ENCODE data around the gene SUSD6.
"Not testable (repeated sequence)": the region's sequence is repeated elsewhere in the genome, so short reads cannot be mapped to it uniquely, and the experiment has no call there.

Gene SUSD6

DNA sequence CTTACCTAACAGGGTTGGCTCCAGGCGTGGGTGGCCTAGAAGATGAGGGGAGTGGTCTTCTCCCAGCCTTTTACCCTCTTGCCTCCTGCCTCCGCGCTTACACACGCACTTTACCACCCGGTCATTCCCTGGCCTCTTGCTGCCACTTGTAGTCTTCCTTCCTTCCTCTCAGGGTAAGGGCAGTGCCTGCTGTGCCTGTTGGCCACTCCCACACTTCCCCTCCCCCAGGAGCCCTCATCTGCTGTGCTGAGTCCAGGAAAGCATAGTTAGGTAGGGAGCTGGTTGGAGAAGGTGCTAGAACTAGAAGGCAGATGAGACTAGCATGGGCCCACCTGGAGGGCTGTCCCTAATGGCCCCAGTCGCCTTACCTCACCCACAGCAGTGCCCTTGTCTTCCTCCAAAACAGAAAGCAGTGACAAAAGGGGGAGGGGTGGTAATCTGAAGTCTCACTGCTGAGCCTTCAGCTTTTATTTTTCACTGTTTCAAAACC, 101.2 kb downstream of the SUSD6 start:
- Mint-ChIP-seq H3K36me3 (ENCODE audit: low read depth) (peaks cover 22% of the 10 kb centered on the region), H3K4me1 (peaks cover 77% of the 10 kb centered on the region), H3K4me3 (peak overlapping the region; percentile 29 to 47 (median 40)), H3K27me3 (ENCODE audit: low read depth) (no peaks in the 10 kb centered on the region), H3K27ac (peak overlapping the region; percentile 89 to 97 (median 95)), H3K9me3 (no peaks in the 10 kb centered on the region)
- TF ChIP-seq, protein P1, sequence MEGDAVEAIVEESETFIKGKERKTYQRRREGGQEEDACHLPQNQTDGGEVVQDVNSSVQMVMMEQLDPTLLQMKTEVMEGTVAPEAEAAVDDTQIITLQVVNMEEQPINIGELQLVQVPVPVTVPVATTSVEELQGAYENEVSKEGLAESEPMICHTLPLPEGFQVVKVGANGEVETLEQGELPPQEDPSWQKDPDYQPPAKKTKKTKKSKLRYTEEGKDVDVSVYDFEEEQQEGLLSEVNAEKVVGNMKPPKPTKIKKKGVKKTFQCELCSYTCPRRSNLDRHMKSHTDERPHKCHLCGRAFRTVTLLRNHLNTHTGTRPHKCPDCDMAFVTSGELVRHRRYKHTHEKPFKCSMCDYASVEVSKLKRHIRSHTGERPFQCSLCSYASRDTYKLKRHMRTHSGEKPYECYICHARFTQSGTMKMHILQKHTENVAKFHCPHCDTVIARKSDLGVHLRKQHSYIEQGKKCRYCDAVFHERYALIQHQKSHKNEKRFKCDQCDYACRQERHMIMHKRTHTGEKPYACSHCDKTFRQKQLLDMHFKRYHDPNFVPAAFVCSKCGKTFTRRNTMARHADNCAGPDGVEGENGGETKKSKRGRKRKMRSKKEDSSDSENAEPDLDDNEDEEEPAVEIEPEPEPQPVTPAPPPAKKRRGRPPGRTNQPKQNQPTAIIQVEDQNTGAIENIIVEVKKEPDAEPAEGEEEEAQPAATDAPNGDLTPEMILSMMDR (IDR thresholded peaks at IDR 0.05; ENCODE audit: unreplicated experiment in 3 of 3), result no peak

DNA sequence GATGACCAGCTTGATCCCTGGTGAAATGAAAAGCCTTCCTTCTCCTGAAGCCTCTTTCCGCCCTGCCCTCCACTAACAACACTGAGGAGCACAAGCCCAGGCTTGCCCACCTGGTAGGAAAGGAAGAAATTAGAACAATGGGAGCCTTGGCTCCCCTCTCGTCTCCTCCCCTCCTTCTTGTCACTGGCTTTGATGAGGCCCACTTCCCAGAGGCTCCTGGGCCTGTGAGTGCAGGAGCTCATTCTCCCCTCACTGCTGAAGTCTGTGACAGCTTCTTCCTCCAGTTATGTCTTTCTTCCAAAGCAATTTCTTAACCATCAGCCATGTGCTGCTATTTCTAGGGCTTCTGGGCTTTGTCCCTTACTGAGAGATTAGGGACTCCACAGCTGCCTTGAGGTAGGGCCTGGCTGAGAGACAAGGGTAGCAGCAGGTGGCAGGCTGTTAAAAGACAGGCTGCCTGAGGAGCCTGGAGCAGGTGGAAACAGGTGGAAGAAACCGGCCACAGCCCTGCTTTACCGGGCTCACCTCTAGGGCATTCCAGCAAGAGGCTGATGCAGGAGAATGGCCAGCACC, 101.9 kb downstream of the SUSD6 start:
- TF ChIP-seq, protein P1 (IDR thresholded peaks at IDR 0.05; ENCODE audit: unreplicated experiment in 3 of 3), result no peak
- Mint-ChIP-seq H3K27ac (peak overlapping the region; percentile 89 to 97 (median 95)), H3K27me3 (ENCODE audit: low read depth) (no peaks in the 10 kb centered on the region), H3K4me3 (peak overlapping the region; percentile 41 to 66 (median 52)), H3K36me3 (ENCODE audit: low read depth) (peaks cover 22% of the 10 kb centered on the region), H3K9me3 (no peaks in the 10 kb centered on the region), H3K4me1 (peaks cover 77% of the 10 kb centered on the region)

DNA sequence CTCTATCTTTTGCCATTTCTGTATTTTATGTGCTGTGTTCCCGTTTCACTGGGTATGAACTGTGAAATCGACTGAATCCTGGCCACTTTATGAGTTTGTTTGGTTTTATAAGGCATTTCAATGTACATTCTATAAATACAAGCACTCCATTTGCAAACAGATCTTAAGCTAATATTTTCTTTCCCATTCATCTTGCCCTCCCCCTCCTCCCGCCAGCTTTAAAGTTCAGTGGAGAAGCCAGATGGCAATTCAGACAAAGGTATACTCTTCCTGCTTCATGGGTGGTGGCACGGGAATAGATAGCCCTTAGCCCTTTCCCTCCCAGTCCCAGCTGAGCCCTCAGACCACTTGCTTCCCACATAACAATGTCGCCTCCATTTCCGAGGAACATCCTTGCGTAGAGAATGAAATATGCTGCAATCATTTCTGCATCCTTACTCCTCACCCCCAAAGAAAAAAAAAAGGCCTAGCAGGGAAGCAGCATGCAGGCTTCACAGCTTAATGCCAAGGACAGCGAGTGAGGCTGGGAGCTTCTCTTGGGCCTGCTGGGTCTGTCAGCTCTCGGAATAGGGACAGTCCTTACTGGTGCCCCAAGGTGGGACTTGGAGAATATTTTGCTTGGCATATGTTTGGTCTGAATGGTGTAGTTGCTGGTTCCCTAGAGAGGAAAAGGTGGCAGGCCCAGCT, 102.7 kb downstream of the SUSD6 start:
- Mint-ChIP-seq H3K36me3 (ENCODE audit: low read depth) (peaks cover 17% of the 10 kb centered on the region), H3K9me3 (no peaks in the 10 kb centered on the region), H3K4me1 (peaks cover 76% of the 10 kb centered on the region), H3K27me3 (ENCODE audit: low read depth) (no peaks in the 10 kb centered on the region), H3K27ac (peak overlapping the region; percentile 89 to 97 (median 95)), H3K4me3 (peak overlapping the region; percentile 13 to 47 (median 19))
- TF ChIP-seq, protein P1 (IDR thresholded peaks at IDR 0.05; ENCODE audit: unreplicated experiment in 3 of 3), result no peak

DNA sequence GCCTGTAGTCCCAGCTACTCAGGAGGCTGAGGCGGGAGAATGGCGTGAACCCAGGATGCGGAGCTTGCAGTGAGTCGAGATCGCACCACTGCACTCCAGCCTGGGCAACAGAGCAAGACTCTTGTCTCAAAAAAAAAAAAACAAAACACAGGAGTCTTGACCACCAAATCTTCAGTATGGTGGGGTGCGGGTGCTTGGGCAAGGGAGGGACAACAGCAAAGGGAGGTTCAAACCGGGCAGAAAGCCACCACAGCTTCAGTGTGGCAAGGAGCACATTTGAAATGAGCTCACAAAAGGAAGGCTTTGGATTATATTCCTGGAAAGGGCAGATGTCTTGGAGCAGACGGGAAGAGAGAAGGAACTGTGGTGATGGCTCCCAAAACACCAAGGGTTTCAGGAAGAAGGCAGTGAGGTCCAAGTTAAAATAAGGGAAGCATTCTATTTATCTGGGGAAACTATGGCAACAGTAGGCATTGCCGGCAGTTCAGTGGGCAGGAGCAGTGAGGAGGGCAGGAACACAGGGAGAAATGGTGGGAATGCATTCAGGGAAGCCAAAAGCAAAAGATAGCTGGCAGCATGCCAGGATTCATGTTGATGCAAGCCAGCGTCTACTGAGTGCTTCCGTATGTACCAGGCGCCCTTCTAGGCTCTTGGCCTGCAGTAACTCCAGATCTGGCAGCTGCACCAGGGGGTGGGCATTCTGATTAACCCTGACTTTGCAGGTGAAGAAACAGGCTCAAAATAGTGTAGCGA, 104.5 kb downstream of the SUSD6 start:
- TF ChIP-seq, protein P1 (IDR thresholded peaks at IDR 0.05; ENCODE audit: unreplicated experiment in 3 of 3), result no peak
- Mint-ChIP-seq H3K4me1 (peaks cover 75% of the 10 kb centered on the region), H3K27me3 (ENCODE audit: low read depth) (no peaks in the 10 kb centered on the region), H3K36me3 (ENCODE audit: low read depth) (peaks cover 10% of the 10 kb centered on the region), H3K27ac (peak overlapping the region; percentile 30 to 72 (median 72)), H3K4me3 (peak overlapping the region in 1 of 3 experiments; percentile 21), H3K9me3 (no peaks in the 10 kb centered on the region)

DNA sequence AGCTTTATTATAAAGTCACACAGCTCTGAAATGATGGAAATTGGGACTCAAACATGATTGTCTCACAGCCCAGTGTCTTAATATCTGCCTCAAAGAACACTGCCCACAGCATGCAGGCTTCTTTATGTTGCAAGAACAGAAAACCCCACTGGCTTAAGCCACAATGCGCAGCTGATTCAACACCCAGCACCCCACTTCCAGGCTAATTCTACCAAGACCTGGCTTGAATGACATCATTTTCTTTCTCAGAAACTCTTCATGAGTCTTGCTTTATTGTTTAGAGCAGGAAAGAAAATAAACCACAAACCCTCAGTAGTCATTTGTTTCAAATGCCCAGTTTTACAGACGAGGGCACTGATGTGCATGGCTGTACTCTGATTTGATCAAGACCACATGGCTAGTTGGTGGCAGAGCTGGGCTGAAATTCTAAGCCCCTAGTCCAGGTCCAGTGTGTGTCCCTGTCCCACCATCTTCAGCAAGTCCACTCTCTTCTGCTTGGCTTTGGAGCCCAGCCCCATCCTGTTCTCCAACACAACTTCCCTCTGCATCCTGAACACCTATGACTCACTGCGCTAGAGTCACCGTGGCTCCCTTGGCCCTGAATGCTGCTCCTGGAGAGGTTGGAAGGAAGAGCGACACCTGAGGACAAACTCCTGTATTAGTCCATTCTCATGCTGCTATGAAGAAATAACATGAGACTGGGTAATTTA, 105.2 kb downstream of the SUSD6 start:
- TF ChIP-seq, protein P1 (IDR thresholded peaks at IDR 0.05; ENCODE audit: unreplicated experiment in 3 of 3), result no peak
- no peaks in the 10 kb centered on the region for H3K9me3 Mint-ChIP-seq

DNA sequence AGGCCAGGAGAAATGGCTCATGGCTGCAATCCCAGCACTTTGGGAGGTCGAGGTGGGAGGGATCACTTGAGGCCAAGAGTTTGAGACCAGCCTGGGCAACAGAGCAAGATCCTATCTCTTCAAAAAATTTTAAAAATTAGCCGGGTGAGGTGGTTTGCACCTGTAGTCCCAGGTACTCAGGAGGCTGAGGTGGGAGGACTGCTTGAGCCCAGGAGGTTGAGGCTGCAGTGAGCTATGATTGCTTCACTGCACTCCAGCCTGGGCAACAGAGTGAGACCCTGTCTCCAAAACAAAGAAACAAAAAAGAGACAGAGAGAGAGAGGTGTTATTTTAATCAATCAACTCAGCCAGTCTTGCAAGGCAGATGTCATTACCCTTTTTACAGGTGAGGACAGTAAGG, 107.2 kb downstream of the SUSD6 start:
- not testable (repeated sequence) for H3K27me3 Mint-ChIP-seq (ENCODE audit: low read depth); H3K4me3 Mint-ChIP-seq

More for the DNA sequence above, 105.2 kb downstream of the SUSD6 start:
- H3K4me1 Mint-ChIP-seq, result peaks cover 68% of the 10 kb centered on the region
- H3K4me3 Mint-ChIP-seq, result no peak overlapping the region
- H3K27me3 Mint-ChIP-seq (ENCODE audit: low read depth), result no peaks in the 10 kb centered on the region
- H3K27ac Mint-ChIP-seq, result peak overlapping the region; percentile 10 to 72 (median 72)
- H3K36me3 Mint-ChIP-seq (ENCODE audit: low read depth), result peaks cover 7% of the 10 kb centered on the region

More for the DNA sequence above, 107.2 kb downstream of the SUSD6 start:
- not testable (repeated sequence) for H3K36me3 Mint-ChIP-seq (ENCODE audit: low read depth); H3K9me3 Mint-ChIP-seq
- Mint-ChIP-seq H3K27ac (peak overlapping the region in 1 of 3 experiments; percentile 94), H3K4me1 (peaks cover 48% of the 10 kb centered on the region)

All from nephron (organoid).